T-helper 2 cell (primary cell): Measurements from ENCODE around the gene ASIC4.

Experiments used
- DNase-seq, 5 experiments: peaks; one replicate each; pipeline versions ENCODE4 v3.0.0 to v3.0.0-alpha.2; 2012 to 2022

The ASIC4 gene

GRCh38 chr2:219570924-219571310 is 56.6 kb downstream of the ASIC4 start:
- DNase-seq = no peak

GRCh38 chr2:219571311-219572236 is 57.3 kb downstream of the ASIC4 start, which contains the start of gene OBSL1:
Gene OBSL1, minus strand, starts transcription at chr2:219571539. Its CDS starts 307 bp downstream, at chr2:219571232.
- no peak for DNase-seq

- DNase-seq = no peak
Observed at GRCh38 chr2:219572237-219573001, 58.1 kb downstream of the ASIC4 start, which contains the start of gene INHA. Gene INHA, plus strand, starts transcription at chr2:219572310. Its CDS starts 65 bp downstream, at chr2:219572375.

- no peak for DNase-seq
Observed at GRCh38 chr2:219573166-219573565, 58.9 kb downstream of the ASIC4 start.

- DNase-seq = no peak
Observed at GRCh38 chr2:219574484-219575311, 60.4 kb downstream of the ASIC4 start.

GRCh38 chr2:219575566-219576504 is 61.6 kb downstream of the ASIC4 start:
- no peak for DNase-seq

GRCh38 chr2:219576505-219577388 is 62.5 kb downstream of the ASIC4 start:
- no peak for DNase-seq

GRCh38 chr2:219578811-219579613 is 64.7 kb downstream of the ASIC4 start:
- no peak for DNase-seq

- DNase-seq = no peak
Observed at GRCh38 chr2:219581346-219581745, 67.1 kb downstream of the ASIC4 start.
